ENCODE data around the gene KRTAP5-4.

DNA sequence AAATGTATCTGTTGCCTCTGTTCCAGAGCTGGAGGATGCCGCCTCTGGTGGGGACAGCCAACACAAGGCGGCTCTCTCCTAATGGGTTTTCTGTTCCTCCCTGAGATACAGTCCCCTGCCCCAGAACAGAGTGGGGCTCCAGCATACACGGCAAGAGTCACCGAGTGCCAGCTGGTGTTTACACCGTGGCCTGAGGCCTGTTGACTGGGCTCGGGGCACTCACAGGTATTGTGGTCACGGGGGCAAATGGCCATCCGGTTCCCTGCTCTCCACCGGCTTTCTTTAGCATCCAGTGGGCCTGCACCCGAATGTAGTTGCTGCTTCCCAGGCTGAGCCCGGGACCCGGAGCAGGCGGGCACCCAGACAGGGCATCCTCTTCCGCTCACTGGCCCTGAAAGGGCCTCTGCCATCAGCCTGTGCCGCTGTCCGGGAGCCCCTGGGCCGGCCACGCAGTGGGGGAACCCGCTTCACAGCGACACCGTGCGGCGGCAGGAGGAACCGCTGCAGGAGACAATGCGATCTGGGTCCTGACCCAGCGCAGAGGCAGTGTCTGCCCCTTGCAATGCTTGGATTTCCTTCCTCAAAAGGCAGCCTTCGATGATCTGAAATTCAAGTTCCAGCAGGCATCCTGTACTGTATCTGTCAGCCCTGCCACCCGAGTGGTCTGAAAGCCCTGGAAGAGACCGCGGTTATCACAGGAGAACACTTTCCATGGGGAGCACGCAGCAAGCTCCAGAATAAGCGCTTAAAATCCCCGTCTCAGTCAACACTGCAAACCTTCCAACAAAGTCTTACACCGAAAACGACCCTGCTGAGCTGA, 6.8 kb upstream of the KRTAP5-4 start:
- TF ChIP-seq POLR2AphosphoS5 (IDR thresholded peaks at IDR 0.05), result peak in 2 of 3 donors; percentile 42 to 55
- TF ChIP-seq POLR2A (IDR thresholded peaks at IDR 0.05), result no peak

Measured in spleen (tissue), 3 donors.